ENCODE measurements around the gene DLX3. TPM values are rescaled to one million over a fixed set of nuclear protein-coding genes. Genes with fewer than 3 reads are reported as not detected.

Gene DLX3
- total RNA-seq, 1 experiment from 2014 or later, result 1.2 TPM

DNA sequence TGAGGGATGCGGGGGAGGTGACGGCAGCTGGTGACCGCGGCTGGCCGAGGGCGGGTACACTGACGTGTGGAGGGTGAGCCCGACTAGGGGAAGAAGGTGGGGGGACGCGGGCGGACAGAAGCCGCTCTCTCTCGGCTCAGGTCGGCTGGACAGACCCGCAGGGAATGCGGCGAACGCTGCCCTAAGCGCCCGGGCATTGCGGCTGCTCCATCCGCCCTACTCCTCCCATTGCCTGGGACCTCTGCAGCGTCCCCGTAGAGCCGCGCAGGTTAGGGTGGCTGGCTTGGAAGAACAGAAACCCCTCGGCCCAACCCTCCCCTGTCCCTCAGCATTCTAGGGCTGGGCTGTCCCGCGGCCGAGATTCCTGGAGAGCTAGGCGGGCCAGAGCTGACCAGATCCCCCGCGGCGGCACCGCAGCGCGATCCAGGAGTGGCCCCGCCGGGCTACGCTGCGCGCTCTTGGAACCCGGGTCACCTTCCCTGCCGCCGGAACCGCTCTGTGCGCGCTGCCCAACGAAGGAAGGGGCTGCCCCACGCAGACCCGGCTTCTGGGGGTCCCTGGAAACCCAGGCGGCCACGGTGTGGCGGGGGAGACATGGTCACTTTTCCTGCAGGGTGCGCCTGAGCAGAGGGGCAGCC is 23.1 kb downstream of the DLX3 start:
- Histone ChIP-seq H4K20me1 (ENCODE audit: control insufficient read depth, insufficient read depth, insufficient read length) (no peaks in the 10 kb centered on the region), H3K79me1 (ENCODE audit: insufficient read depth, low read depth, low read length, poor library complexity, severe bottlenecking) (no peaks in the 10 kb centered on the region), H3K18ac (ENCODE audit: insufficient read length, low read depth, low read length) (no peak overlapping the region), H4K5ac (ENCODE audit: insufficient read length, low read depth, low read length) (no peak overlapping the region), H2BK15ac (ENCODE audit: low read depth, low read length) (no peak overlapping the region), H3K27ac (ENCODE audit: insufficient read length, low read depth, low read length) (no peak overlapping the region), H3T11ph (ENCODE audit: low read length) (no peak overlapping the region), H3K4ac (ENCODE audit: low read depth, low read length) (no peak overlapping the region), H2AK5ac (ENCODE audit: insufficient read length, low read length) (no peak overlapping the region), H2BK5ac (ENCODE audit: insufficient read length, low read length) (no peak overlapping the region), H3K23ac (ENCODE audit: insufficient read length, low read depth, low read length) (no peak overlapping the region), H4K91ac (ENCODE audit: insufficient read length, low read depth, low read length) (no peak overlapping the region), H3K14ac (ENCODE audit: insufficient read depth, low read length) (no peak overlapping the region; the same call in 1 of the 2 replicates), H3K56ac (ENCODE audit: insufficient read length, low read depth, low read length) (no peak overlapping the region), H2AFZ (ENCODE audit: low read length) (no peak overlapping the region), H3K9me3 (ENCODE audit: control insufficient read depth, low read depth, low read length) (no peaks in the 10 kb centered on the region), H3K4me2 (ENCODE audit: insufficient read depth, insufficient read length, low read length) (peak overlapping the region; percentile 6), H2BK20ac (ENCODE audit: low read depth, low read length, poor library complexity, severe bottlenecking) (no peak overlapping the region), H4K8ac (replicated peaks; ENCODE audit: insufficient read length, low read depth, low read length) (no peak overlapping the region), H2BK120ac (ENCODE audit: low read depth, low read length, poor library complexity, severe bottlenecking) (no peak overlapping the region), H3K79me2 (ENCODE audit: insufficient read depth, low read length) (no peaks in the 10 kb centered on the region), H3K27me3 (ENCODE audit: insufficient read depth, low read length) (peaks cover 82% of the 10 kb centered on the region), H2BK12ac (ENCODE audit: insufficient read length, low read depth, low read length) (no peak overlapping the region), H3K9ac (ENCODE audit: extremely low read depth, insufficient read length, low read length) (no peak overlapping the region), H3K23me2 (ENCODE audit: insufficient read length, low read depth, low read length, poor library complexity, severe bottlenecking) (peaks cover 15% of the 10 kb centered on the region), H3K4me1 (ENCODE audit: insufficient read depth, low read length) (no peaks in the 10 kb centered on the region; the same call in 1 of the 2 replicates)
- Mint-ChIP-seq H3K27me3 (ENCODE audit: low read depth) (peaks cover 98% of the 10 kb centered on the region), H3K4me1 (peaks cover 30 to 57% of the 10 kb centered on the region in 2 experiments), H3K36me3 (ENCODE audit: insufficient read depth in 1 of 3, low read depth in 3 of 3) (no peaks in the 10 kb centered on the region; a peak in 1 of 7 replicates), H3K4me3 (peak overlapping the region; percentile 14 to 59; a peak in 3 of 5 replicates), H3K27ac (no peak overlapping the region), H3K9me3 (peaks cover 0 to 3% of the 10 kb centered on the region in 2 experiments; a peak in 1 of 5 replicates)
- TF ChIP-seq, protein P1, sequence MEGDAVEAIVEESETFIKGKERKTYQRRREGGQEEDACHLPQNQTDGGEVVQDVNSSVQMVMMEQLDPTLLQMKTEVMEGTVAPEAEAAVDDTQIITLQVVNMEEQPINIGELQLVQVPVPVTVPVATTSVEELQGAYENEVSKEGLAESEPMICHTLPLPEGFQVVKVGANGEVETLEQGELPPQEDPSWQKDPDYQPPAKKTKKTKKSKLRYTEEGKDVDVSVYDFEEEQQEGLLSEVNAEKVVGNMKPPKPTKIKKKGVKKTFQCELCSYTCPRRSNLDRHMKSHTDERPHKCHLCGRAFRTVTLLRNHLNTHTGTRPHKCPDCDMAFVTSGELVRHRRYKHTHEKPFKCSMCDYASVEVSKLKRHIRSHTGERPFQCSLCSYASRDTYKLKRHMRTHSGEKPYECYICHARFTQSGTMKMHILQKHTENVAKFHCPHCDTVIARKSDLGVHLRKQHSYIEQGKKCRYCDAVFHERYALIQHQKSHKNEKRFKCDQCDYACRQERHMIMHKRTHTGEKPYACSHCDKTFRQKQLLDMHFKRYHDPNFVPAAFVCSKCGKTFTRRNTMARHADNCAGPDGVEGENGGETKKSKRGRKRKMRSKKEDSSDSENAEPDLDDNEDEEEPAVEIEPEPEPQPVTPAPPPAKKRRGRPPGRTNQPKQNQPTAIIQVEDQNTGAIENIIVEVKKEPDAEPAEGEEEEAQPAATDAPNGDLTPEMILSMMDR (conservative IDR thresholded peaks at IDR 0.05), result no peak
- WGBS (ENCODE audit: extremely low coverage, insufficient read length, low lambda C conversion rate), result no CpG with 5 or more reads among the region's 55 CpGs
- DNase-seq, result peak; percentile 52
